ENCODE measurements around the gene CARD6. TPM values are rescaled to one million over a fixed set of nuclear protein-coding genes. Genes with fewer than 3 reads are reported as not detected.

Gene CARD6
- total and polyA plus RNA-seq, 9 of the 15 experiments (the other 6 are each of a cell fraction or from before 2014, with no cell fraction given): 3.5 to 8.3 (median 5.9) TPM

DNA sequence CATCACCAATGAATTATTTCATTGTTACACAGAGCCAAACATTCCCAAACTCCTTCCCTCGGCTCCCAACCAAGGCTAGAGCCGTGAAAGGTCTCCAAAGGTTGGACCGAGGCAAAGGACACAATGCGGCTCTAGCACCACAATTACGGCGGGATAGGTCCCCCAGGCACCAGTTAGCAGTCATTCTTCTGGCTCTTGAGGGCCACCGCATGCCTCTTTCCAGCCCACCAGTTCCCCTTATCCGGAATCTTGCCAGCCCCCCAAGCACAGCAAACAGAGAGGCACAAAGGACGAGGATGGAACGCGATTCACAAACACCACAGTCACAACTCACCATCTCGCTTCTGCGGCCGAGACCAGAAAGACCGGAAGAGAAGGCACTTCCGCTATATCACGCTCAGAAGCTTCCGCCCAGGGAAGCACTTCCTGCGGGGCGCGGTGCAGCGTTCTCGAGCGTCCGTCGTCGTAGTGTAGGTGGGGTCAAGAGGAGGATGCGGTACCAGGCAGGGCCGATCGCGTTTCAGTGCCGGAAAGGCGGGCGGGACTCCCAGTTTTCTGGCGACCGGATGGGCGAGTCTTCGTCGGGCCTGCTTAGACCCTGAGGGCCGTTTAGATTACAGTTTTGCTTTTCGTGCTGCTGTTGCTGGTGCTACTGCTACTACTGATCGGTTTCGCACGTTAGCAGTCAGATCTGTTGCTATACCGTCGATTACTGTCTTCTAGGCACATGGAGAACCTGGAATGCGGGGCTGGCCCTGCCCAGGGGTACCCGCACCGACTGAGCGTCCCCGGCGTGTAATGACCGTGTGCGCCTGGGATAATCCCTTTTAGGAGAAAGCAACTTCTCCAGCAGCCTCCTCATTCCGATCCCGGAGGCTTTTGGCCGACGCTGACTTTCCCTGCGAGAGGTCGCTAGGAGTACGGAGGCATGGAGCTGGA is 6.0 kb upstream of the CARD6 start, which contains the start of gene RPL37 (continued):
- peak; percentile 39; the same call in 1 of the 2 replicates for TF ChIP-seq CHD2 (IDR thresholded peaks at IDR 0.05; ENCODE audit: low read depth, low read length)
- no peak for TF ChIP-seq ZNF12 (CRISPR knock-in tag; IDR thresholded peaks at IDR 0.05)
- no peak for TF ChIP-seq XRCC4 (IDR thresholded peaks at IDR 0.05; ENCODE audit: extremely low read depth, insufficient read depth, insufficient read length)
- no peak; the same call in 1 of the 2 replicates for TF ChIP-seq ZNF239 (CRISPR knock-in tag; IDR thresholded peaks at IDR 0.05)
- TF ChIP-seq TAF1 (IDR thresholded peaks at IDR 0.05; ENCODE audit: control insufficient read depth, extremely low read depth, insufficient read depth, low read length, severe bottlenecking): peak; percentile 99
- TF ChIP-seq BDP1 (IDR thresholded peaks at IDR 0.05; ENCODE audit: insufficient read depth, insufficient read length): no peak
- no peak for TF ChIP-seq TSC22D4 (tag; IDR thresholded peaks at IDR 0.05)
- TF ChIP-seq SREBF2 (CRISPR knock-in tag; IDR thresholded peaks at IDR 0.05): no peak
- TF ChIP-seq BRD9 (IDR thresholded peaks at IDR 0.05; ENCODE audit: low read depth, partially characterized antibody): peak; percentile 100
- 0 out of 2 replicates have a peak, but pooled peaks have one; percentile 67 for TF ChIP-seq ZNF717 (CRISPR knock-in tag; IDR thresholded peaks at IDR 0.05)
- peak; percentile 63 for TF ChIP-seq MEF2A (IDR thresholded peaks at IDR 0.05; ENCODE audit: control insufficient read depth, low read depth, low read length)
- peak; percentile 3; the same call in 1 of the 2 replicates for TF ChIP-seq TAL1 (IDR thresholded peaks at IDR 0.05)
- no peak for TF ChIP-seq HEY1 (CRISPR knock-in tag; IDR thresholded peaks at IDR 0.05; ENCODE audit: borderline replicate concordance)
- no peak for TF ChIP-seq FUS (optimal IDR thresholded peaks at IDR 0.05; ENCODE audit: low read depth, low read length)
- 0 out of 2 replicates have a peak, but pooled peaks have one; percentile 23 for TF ChIP-seq PTBP1 (IDR thresholded peaks at IDR 0.05; ENCODE audit: low read depth, low read length)
- peak; percentile 96 for TF ChIP-seq DIDO1 (tag; IDR thresholded peaks at IDR 0.05; ENCODE audit: low read depth)
- no peak for TF ChIP-seq RBM15 (IDR thresholded peaks at IDR 0.05; ENCODE audit: insufficient read depth, low read length)
- TF ChIP-seq, protein P1, sequence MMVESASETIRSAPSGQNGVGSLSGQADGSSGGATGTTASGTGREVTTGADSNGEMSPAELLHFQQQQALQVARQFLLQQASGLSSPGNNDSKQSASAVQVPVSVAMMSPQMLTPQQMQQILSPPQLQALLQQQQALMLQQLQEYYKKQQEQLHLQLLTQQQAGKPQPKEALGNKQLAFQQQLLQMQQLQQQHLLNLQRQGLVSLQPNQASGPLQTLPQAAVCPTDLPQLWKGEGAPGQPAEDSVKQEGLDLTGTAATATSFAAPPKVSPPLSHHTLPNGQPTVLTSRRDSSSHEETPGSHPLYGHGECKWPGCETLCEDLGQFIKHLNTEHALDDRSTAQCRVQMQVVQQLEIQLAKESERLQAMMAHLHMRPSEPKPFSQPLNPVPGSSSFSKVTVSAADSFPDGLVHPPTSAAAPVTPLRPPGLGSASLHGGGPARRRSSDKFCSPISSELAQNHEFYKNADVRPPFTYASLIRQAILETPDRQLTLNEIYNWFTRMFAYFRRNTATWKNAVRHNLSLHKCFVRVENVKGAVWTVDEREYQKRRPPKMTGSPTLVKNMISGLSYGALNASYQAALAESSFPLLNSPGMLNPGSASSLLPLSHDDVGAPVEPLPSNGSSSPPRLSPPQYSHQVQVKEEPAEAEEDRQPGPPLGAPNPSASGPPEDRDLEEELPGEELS (CRISPR knock-in tag; IDR thresholded peaks at IDR 0.05; ENCODE audit: borderline replicate concordance): peak; percentile 79; the same call in 1 of the 2 replicates
